HepG2 (cell line): ENCODE results near the gene FAM240A. TPM values are rescaled to one million over a fixed set of nuclear protein-coding genes. Genes with fewer than 3 reads are reported as not detected.
A peak's percentile ranks its signal among the peaks of the same experiment; 100 is the strongest.

Experiments
- CCDC6 ChIP-seq: sonication (generic); formaldehyde crosslinking; IDR thresholded peaks from 2 replicates; pipeline ENCODE4 v1.8.1; 2022; ENCODE audit warnings: mild to moderate bottlenecking, missing genetic modification reagents, moderate library complexity
- GABPB1 ChIP-seq: IDR thresholded peaks from 2 replicates; pipeline ENCODE4 v1.6.1; 2016; ENCODE audit warnings: mild to moderate bottlenecking, missing genetic modification reagents, moderate library complexity, missing compliant biosample characterization
- GATA4 ChIP-seq: sonication (generic); IDR thresholded peaks from 2 replicates; pipeline ENCODE4 v1.6.1; 2016; ENCODE audit warnings: antibody characterized with exemption, low read depth, borderline replicate concordance
- IRX3 ChIP-seq: sonication (generic); formaldehyde crosslinking; IDR thresholded peaks from 2 replicates; pipeline ENCODE4 v1.8.1; 2023; ENCODE audit warnings: mild to moderate bottlenecking, low read depth, missing genetic modification reagents, borderline replicate concordance
- RBFOX2 ChIP-seq: fragments of 200-400 bp; formaldehyde crosslinking; IDR thresholded peaks from 2 replicates; pipeline ENCODE4 v1.6.1; 2017; ENCODE audit warnings: low read depth, mild to moderate bottlenecking, low read length
- TCF7L2 ChIP-seq: IDR thresholded peaks from 2 replicates; pipeline ENCODE4 v1.6.1; 2011; ENCODE audit warnings: mild to moderate bottlenecking, low read depth, low read length, moderate library complexity
- ZFX ChIP-seq: sonication (generic); formaldehyde crosslinking; IDR thresholded peaks from 2 replicates; pipeline ENCODE4 v1.4.0; 2020; ENCODE audit warnings: mild to moderate bottlenecking, low read depth, missing genetic modification reagents, moderate library complexity
- ZKSCAN5 ChIP-seq: sonication (generic); formaldehyde crosslinking; IDR thresholded peaks from 2 replicates; pipeline ENCODE4 v1.5.1; 2020; ENCODE audit warnings: mild to moderate bottlenecking, missing genetic modification reagents
- ZNF552 ChIP-seq: sonication (generic); formaldehyde crosslinking; IDR thresholded peaks from 2 replicates; pipeline ENCODE4 v1.9.0; 2022; ENCODE audit warnings: missing genetic modification reagents, mild to moderate bottlenecking, borderline replicate concordance
- ZNF782 ChIP-seq: sonication (generic); formaldehyde crosslinking; IDR thresholded peaks from 2 replicates; pipeline ENCODE4 v1.4.0; 2020; ENCODE audit warnings: missing genetic modification reagents, mild to moderate bottlenecking, borderline replicate concordance
- polyA plus RNA-seq, 8 experiments: library from polyadenylated mRNA; depleted of rRNA in 3 of 8; stranded (reverse) in 7 of 8; unstranded in 1 of 8; fragments of >200 nt; fragmentation: Illumina TruSeq in 4 of 8; extraction: Trizol in 4 of 8; gene quantifications; 2 replicates each; pipeline versions ENCODE4 v1.2.1 to v1.2.3, GENCODE V29; 2011 to 2016; ENCODE audit warnings: low read depth in 4 of 8, missing spikeins in 1 of 8, mixed read lengths in 1 of 8; ENCODE audit not compliant: insufficient read depth in 1 of 8
- total RNA-seq, 5 experiments: library from RNA; depleted of rRNA; stranded (reverse); fragments of >200 nt; fragmentation: Illumina TruSeq; extraction: Trizol; gene quantifications; 2 replicates each; pipeline ENCODE4 v1.2.3, GENCODE V29; 2016; ENCODE audit warnings: low read depth in 1 of 5
- TF ChIP-seq, protein P1 (sequence below): sonication (generic); formaldehyde crosslinking; IDR thresholded peaks from 2 replicates; pipeline ENCODE4 v1.5.0; 2020; ENCODE audit warnings: mild to moderate bottlenecking, missing genetic modification reagents, borderline replicate concordance
- TF ChIP-seq, protein P2 (sequence below): sonication (generic); formaldehyde crosslinking; IDR thresholded peaks from 2 replicates; pipeline ENCODE4 v1.5.1; 2020; ENCODE audit warnings: mild to moderate bottlenecking, missing genetic modification reagents, moderate library complexity
- TF ChIP-seq, protein P3 (sequence below): sonication (generic); formaldehyde crosslinking; IDR thresholded peaks from 2 replicates; pipeline ENCODE4 v1.9.0; 2022; ENCODE audit warnings: missing genetic modification reagents, mild to moderate bottlenecking, borderline replicate concordance
- TF ChIP-seq, protein P4 (sequence below): IDR thresholded peaks from 2 replicates; pipeline ENCODE4 v1.6.1; 2016; ENCODE audit warnings: missing genetic modification reagents, missing compliant biosample characterization
- TF ChIP-seq, protein P5 (sequence below): sonication (generic); formaldehyde crosslinking; IDR thresholded peaks from 2 replicates; pipeline ENCODE4 v1.4.0; 2020; ENCODE audit warnings: missing genetic modification reagents

The FAM240A gene
- total and polyA plus RNA-seq, 2 of the 13 experiments (the other 11 are each of a cell fraction or from before 2014, with no cell fraction given): not detected

DNA sequence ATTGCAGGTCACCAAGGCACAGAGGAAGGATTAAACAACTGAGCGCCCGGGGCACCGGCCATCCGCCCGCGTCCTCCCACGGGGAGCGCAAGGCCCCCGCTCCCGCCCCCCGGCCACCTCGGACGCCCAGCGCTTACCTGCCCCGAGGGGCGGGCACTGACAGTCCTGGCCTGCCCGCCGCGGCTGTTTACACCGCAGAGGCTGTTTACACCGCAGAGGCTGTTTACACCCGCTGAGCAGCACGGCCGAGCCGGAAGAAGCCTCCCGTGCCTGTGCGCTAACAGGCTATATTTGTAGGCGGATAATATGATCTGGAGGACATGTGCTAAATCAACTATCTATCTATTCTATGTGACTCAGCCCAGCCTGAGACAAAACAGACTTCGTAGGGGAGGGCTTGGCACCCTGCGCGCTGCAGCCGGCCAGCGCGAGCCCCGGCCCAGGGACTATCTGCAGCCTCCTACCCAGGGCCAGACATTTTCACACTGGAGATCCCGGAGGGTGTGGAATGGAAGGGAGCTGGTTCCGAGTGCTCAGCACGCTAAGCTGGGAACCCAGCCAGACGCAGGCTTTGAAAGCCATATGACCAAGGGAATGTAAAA lies 46.2 kb upstream of the FAM240A start, which contains the start of gene LRRC2 (continued):
- no peak for TF ChIP-seq GATA4
- peak; percentile 69; the same call in 1 of the 2 replicates for TF ChIP-seq GABPB1
- 0 out of 2 replicates have a peak, but pooled peaks have one; percentile 28 for TF ChIP-seq ZNF552 (CRISPR knock-in tag)
- no peak for TF ChIP-seq RBFOX2
- TF ChIP-seq, protein P1, sequence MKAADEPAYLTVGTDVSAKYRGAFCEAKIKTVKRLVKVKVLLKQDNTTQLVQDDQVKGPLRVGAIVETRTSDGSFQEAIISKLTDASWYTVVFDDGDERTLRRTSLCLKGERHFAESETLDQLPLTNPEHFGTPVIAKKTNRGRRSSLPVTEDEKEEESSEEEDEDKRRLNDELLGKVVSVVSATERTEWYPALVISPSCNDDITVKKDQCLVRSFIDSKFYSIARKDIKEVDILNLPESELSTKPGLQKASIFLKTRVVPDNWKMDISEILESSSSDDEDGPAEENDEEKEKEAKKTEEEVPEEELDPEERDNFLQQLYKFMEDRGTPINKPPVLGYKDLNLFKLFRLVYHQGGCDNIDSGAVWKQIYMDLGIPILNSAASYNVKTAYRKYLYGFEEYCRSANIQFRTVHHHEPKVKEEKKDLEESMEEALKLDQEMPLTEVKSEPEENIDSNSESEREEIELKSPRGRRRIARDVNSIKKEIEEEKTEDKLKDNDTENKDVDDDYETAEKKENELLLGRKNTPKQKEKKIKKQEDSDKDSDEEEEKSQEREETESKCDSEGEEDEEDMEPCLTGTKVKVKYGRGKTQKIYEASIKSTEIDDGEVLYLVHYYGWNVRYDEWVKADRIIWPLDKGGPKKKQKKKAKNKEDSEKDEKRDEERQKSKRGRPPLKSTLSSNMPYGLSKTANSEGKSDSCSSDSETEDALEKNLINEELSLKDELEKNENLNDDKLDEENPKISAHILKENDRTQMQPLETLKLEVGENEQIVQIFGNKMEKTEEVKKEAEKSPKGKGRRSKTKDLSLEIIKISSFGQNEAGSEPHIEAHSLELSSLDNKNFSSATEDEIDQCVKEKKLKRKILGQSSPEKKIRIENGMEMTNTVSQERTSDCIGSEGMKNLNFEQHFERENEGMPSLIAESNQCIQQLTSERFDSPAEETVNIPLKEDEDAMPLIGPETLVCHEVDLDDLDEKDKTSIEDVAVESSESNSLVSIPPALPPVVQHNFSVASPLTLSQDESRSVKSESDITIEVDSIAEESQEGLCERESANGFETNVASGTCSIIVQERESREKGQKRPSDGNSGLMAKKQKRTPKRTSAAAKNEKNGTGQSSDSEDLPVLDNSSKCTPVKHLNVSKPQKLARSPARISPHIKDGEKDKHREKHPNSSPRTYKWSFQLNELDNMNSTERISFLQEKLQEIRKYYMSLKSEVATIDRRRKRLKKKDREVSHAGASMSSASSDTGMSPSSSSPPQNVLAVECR: peak; percentile 33; the same call in 1 of the 2 replicates
- no peak for TF ChIP-seq TCF7L2
- TF ChIP-seq, protein P2, sequence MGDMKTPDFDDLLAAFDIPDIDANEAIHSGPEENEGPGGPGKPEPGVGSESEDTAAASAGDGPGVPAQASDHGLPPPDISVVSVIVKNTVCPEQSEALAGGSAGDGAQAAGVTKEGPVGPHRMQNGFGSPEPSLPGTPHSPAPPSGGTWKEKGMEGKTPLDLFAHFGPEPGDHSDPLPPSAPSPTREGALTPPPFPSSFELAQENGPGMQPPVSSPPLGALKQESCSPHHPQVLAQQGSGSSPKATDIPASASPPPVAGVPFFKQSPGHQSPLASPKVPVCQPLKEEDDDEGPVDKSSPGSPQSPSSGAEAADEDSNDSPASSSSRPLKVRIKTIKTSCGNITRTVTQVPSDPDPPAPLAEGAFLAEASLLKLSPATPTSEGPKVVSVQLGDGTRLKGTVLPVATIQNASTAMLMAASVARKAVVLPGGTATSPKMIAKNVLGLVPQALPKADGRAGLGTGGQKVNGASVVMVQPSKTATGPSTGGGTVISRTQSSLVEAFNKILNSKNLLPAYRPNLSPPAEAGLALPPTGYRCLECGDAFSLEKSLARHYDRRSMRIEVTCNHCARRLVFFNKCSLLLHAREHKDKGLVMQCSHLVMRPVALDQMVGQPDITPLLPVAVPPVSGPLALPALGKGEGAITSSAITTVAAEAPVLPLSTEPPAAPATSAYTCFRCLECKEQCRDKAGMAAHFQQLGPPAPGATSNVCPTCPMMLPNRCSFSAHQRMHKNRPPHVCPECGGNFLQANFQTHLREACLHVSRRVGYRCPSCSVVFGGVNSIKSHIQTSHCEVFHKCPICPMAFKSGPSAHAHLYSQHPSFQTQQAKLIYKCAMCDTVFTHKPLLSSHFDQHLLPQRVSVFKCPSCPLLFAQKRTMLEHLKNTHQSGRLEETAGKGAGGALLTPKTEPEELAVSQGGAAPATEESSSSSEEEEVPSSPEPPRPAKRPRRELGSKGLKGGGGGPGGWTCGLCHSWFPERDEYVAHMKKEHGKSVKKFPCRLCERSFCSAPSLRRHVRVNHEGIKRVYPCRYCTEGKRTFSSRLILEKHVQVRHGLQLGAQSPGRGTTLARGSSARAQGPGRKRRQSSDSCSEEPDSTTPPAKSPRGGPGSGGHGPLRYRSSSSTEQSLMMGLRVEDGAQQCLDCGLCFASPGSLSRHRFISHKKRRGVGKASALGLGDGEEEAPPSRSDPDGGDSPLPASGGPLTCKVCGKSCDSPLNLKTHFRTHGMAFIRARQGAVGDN (CRISPR knock-in tag): peak; percentile 75
- TF ChIP-seq, protein P3, sequence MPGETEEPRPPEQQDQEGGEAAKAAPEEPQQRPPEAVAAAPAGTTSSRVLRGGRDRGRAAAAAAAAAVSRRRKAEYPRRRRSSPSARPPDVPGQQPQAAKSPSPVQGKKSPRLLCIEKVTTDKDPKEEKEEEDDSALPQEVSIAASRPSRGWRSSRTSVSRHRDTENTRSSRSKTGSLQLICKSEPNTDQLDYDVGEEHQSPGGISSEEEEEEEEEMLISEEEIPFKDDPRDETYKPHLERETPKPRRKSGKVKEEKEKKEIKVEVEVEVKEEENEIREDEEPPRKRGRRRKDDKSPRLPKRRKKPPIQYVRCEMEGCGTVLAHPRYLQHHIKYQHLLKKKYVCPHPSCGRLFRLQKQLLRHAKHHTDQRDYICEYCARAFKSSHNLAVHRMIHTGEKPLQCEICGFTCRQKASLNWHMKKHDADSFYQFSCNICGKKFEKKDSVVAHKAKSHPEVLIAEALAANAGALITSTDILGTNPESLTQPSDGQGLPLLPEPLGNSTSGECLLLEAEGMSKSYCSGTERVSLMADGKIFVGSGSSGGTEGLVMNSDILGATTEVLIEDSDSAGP (CRISPR knock-in tag): peak; percentile 77; the same call in 1 of the 2 replicates
- TF ChIP-seq ZNF782 (CRISPR knock-in tag): peak; percentile 84; the same call in 1 of the 2 replicates
- no peak for TF ChIP-seq IRX3 (CRISPR knock-in tag)
- peak; percentile 53; the same call in 1 of the 2 replicates for TF ChIP-seq ZFX (CRISPR knock-in tag)
- TF ChIP-seq, protein P4, sequence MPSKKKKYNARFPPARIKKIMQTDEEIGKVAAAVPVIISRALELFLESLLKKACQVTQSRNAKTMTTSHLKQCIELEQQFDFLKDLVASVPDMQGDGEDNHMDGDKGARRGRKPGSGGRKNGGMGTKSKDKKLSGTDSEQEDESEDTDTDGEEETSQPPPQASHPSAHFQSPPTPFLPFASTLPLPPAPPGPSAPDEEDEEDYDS (CRISPR knock-in tag): no peak
- TF ChIP-seq ZKSCAN5: no peak
- peak; percentile 18; the same call in 1 of the 2 replicates for TF ChIP-seq CCDC6 (CRISPR knock-in tag)
- TF ChIP-seq, protein P5, sequence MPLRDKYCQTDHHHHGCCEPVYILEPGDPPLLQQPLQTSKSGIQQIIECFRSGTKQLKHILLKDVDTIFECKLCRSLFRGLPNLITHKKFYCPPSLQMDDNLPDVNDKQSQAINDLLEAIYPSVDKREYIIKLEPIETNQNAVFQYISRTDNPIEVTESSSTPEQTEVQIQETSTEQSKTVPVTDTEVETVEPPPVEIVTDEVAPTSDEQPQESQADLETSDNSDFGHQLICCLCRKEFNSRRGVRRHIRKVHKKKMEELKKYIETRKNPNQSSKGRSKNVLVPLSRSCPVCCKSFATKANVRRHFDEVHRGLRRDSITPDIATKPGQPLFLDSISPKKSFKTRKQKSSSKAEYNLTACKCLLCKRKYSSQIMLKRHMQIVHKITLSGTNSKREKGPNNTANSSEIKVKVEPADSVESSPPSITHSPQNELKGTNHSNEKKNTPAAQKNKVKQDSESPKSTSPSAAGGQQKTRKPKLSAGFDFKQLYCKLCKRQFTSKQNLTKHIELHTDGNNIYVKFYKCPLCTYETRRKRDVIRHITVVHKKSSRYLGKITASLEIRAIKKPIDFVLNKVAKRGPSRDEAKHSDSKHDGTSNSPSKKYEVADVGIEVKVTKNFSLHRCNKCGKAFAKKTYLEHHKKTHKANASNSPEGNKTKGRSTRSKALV: peak; percentile 52
